ENCODE measurements around the gene P2RX4.
A peak's percentile ranks its signal among the peaks of the same experiment; 100 is the strongest.

The P2RX4 gene

GRCh38 chr12:121214855-121215745, 5.2 kb downstream of the P2RX4 start:
- DNase-seq = peak; percentile 72
- Histone ChIP-seq H4K20me1 (ENCODE audit: insufficient read depth, low read length) (no peaks in the 10 kb centered on the region), H3K4me3 (ENCODE audit: low read length) (no peak overlapping the region), H3K27me3 (replicated peaks; ENCODE audit: insufficient read depth, low read length) (no peaks in the 10 kb centered on the region), H3F3A (ENCODE audit: insufficient read depth, low read length) (peaks cover 9% of the 10 kb centered on the region), H3K4me2 (ENCODE audit: low read depth, low read length) (peak overlapping the region; percentile 41; the same call in 1 of the 2 replicates), H3K9me2 (replicated peaks; ENCODE audit: insufficient read depth, low read length) (no peaks in the 10 kb centered on the region), H3K79me2 (ENCODE audit: low read length) (peaks cover 27% of the 10 kb centered on the region), H3K9ac (ENCODE audit: low read length) (no peak overlapping the region; the same call in 1 of the 2 replicates), H3K36me3 (replicated peaks; ENCODE audit: insufficient read depth, low read length) (no peaks in the 10 kb centered on the region), H3K27ac (ENCODE audit: low read length) (peak overlapping the region; percentile 68; the same call in 1 of the 2 replicates), H3K4me1 (ENCODE audit: low read length) (peaks cover 9% of the 10 kb centered on the region), H2AFZ (ENCODE audit: low read length) (no peak overlapping the region), H3K9me3 (replicated peaks; ENCODE audit: insufficient read depth, low read length) (no peaks in the 10 kb centered on the region)
- TF ChIP-seq CTCF (IDR thresholded peaks at IDR 0.05; ENCODE audit: low read length) (no peak), EZH2 (optimal IDR thresholded peaks at IDR 0.05; ENCODE audit: low read depth, low read length) (no peak)

GRCh38 chr12:121216102-121216501, 6.2 kb downstream of the P2RX4 start:
- no peak overlapping the region for H3K4me3 ChIP-seq (ENCODE audit: low read length)
- H3K36me3 ChIP-seq (replicated peaks; ENCODE audit: insufficient read depth, low read length) = no peaks in the 10 kb centered on the region
- no peak for DNase-seq
- peaks cover 9% of the 10 kb centered on the region for H3F3A ChIP-seq (ENCODE audit: insufficient read depth, low read length)
- H3K79me2 ChIP-seq (ENCODE audit: low read length) = peaks cover 18% of the 10 kb centered on the region
- no peaks in the 10 kb centered on the region for H3K9me3 ChIP-seq (replicated peaks; ENCODE audit: insufficient read depth, low read length)
- peaks cover 9% of the 10 kb centered on the region for H3K4me1 ChIP-seq (ENCODE audit: low read length)
- H3K27me3 ChIP-seq (replicated peaks; ENCODE audit: insufficient read depth, low read length) = no peaks in the 10 kb centered on the region
- no peaks in the 10 kb centered on the region for H3K9me2 ChIP-seq (replicated peaks; ENCODE audit: insufficient read depth, low read length)
- H3K9ac ChIP-seq (ENCODE audit: low read length) = no peak overlapping the region
- no peaks in the 10 kb centered on the region for H4K20me1 ChIP-seq (ENCODE audit: insufficient read depth, low read length)
- no peak overlapping the region for H3K27ac ChIP-seq (ENCODE audit: low read length)
- TF ChIP-seq EZH2 (optimal IDR thresholded peaks at IDR 0.05; ENCODE audit: low read depth, low read length) (no peak), EZH2phosphoT487 (IDR thresholded peaks at IDR 0.05; ENCODE audit: low read length) (no peak), CTCF (IDR thresholded peaks at IDR 0.05; ENCODE audit: low read length) (no peak)
- H3K4me2 ChIP-seq (ENCODE audit: low read depth, low read length) = no peak overlapping the region
- H2AFZ ChIP-seq (ENCODE audit: low read length) = no peak overlapping the region

GRCh38 chr12:121217063-121217462, 7.1 kb downstream of the P2RX4 start:
- Histone ChIP-seq H4K20me1 (ENCODE audit: insufficient read depth, low read length) (no peaks in the 10 kb centered on the region), H2AFZ (ENCODE audit: low read length) (no peak overlapping the region), H3K36me3 (replicated peaks; ENCODE audit: insufficient read depth, low read length) (no peaks in the 10 kb centered on the region), H3K4me1 (ENCODE audit: low read length) (peaks cover 9% of the 10 kb centered on the region), H3K9me3 (replicated peaks; ENCODE audit: insufficient read depth, low read length) (no peaks in the 10 kb centered on the region), H3K9ac (ENCODE audit: low read length) (no peak overlapping the region), H3K27me3 (replicated peaks; ENCODE audit: insufficient read depth, low read length) (no peaks in the 10 kb centered on the region), H3K27ac (ENCODE audit: low read length) (no peak overlapping the region), H3K9me2 (replicated peaks; ENCODE audit: insufficient read depth, low read length) (no peaks in the 10 kb centered on the region), H3K79me2 (ENCODE audit: low read length) (peaks cover 14% of the 10 kb centered on the region; the same call in 1 of the 2 replicates), H3K4me2 (ENCODE audit: low read depth, low read length) (no peak overlapping the region), H3F3A (ENCODE audit: insufficient read depth, low read length) (peaks cover 9% of the 10 kb centered on the region), H3K4me3 (ENCODE audit: low read length) (no peak overlapping the region)
- TF ChIP-seq EZH2 (optimal IDR thresholded peaks at IDR 0.05; ENCODE audit: low read depth, low read length) (no peak), EZH2phosphoT487 (IDR thresholded peaks at IDR 0.05; ENCODE audit: low read length) (no peak), CTCF (IDR thresholded peaks at IDR 0.05; ENCODE audit: low read length) (no peak)
- DNase-seq = no peak
